Activated CD4-positive, alpha-beta memory T cell treated with anti-CD3 and anti-CD28 coated beads for 36 hours (primary cell): Measurements from ENCODE around the gene STARD4. TPM values are rescaled to one million over a fixed set of nuclear protein-coding genes. Genes with fewer than 3 reads are reported as not detected.
A peak's percentile ranks its signal among the peaks of the same experiment; 100 is the strongest.

Source experiments
- CTCF ChIA-PET: fragments of 350-600 bp; sonication (Branson Sonifier 250); formaldehyde crosslinking; loops from one replicate; lab custom pipeline; 2021; ENCODE audit warnings: antibody characterized with exemption, inconsistent platforms; lab: Charles Lee
- POLR2A ChIA-PET: fragments of 350-600 bp; sonication (Branson Sonifier 250); formaldehyde crosslinking; loops from one replicate; lab custom pipeline; 2021; ENCODE audit warnings: antibody characterized with exemption; lab: Charles Lee
- DNase-seq: peaks from one replicate; pipeline ENCODE4 v3.0.0-alpha.2; 2020
- H3K27ac Mint-ChIP-seq: one replicate; pipeline ENCODE4 v1.8.0; 2021; ENCODE audit warnings: mixed read lengths
- H3K27me3 Mint-ChIP-seq: one replicate; pipeline ENCODE4 v1.8.0; 2021; ENCODE audit warnings: mixed read lengths
- H3K36me3 Mint-ChIP-seq: one replicate; pipeline ENCODE4 v1.8.0; 2021; ENCODE audit warnings: mixed read lengths
- H3K4me1 Mint-ChIP-seq: one replicate; pipeline ENCODE4 v1.8.0; 2021; ENCODE audit warnings: low read depth, mixed read lengths
- H3K4me3 Mint-ChIP-seq: one replicate; pipeline ENCODE4 v1.8.0; 2021; ENCODE audit warnings: mild to moderate bottlenecking, mixed read lengths
- H3K9me3 Mint-ChIP-seq: one replicate; pipeline ENCODE4 v1.8.0; 2021; ENCODE audit warnings: mixed read lengths
- intact Hi-C: fragments of 100-400 bp; cut with micrococcal nuclease; formaldehyde crosslinking; loops from one replicate; pipeline ENCODE4 v1.15.1; 2023
- total RNA-seq, 2 experiments: library from RNA; stranded (reverse); gene quantifications; one replicate each; pipeline ENCODE4 v1.2.3, GENCODE V29; 2021

The STARD4 gene
- total RNA-seq, 2 experiments from 2014 or later, result 49.5 to 49.9 TPM

GRCh38 chr5:111469293-111469896, 42.9 kb downstream of the STARD4 start:
- CTCF ChIA-PET, result interaction anchor here (0.5 to 0.6 kb wide), 2 partner anchors 62 to 116 kb away, joined by 3 read pairs; no protein-coding TSS in a partner anchor
- Mint-ChIP-seq H3K27ac (no peak overlapping the region), H3K9me3 (no peaks in the 10 kb centered on the region)

GRCh38 chr5:111463311-111463710, 49.0 kb downstream of the STARD4 start:
- Mint-ChIP-seq H3K27ac (no peak overlapping the region), H3K4me1 (peaks cover 7% of the 10 kb centered on the region), H3K27me3 (no peaks in the 10 kb centered on the region), H3K4me3 (no peak overlapping the region), H3K9me3 (no peaks in the 10 kb centered on the region), H3K36me3 (peaks cover 29% of the 10 kb centered on the region)
- ChIA-PET POLR2A (no interaction called here), CTCF (no interaction called here)
- intact Hi-C loops, result no loop called here
- no peak for DNase-seq

More at GRCh38 chr5:111469293-111469896, 42.9 kb downstream of the STARD4 start:
- H3K27me3 Mint-ChIP-seq, result no peaks in the 10 kb centered on the region
- POLR2A ChIA-PET, result no interaction called here
- peaks cover 11% of the 10 kb centered on the region for H3K36me3 Mint-ChIP-seq
- intact Hi-C loops, result no loop called here
- no peaks in the 10 kb centered on the region for H3K4me1 Mint-ChIP-seq
- H3K4me3 Mint-ChIP-seq, result no peak overlapping the region
- no peak for DNase-seq

GRCh38 chr5:111461934-111462333, 50.4 kb downstream of the STARD4 start:
- POLR2A ChIA-PET, result no interaction called here
- CTCF ChIA-PET, result interaction anchor here (1.0 to 1.1 kb wide), 2 partner anchors 24 to 73 kb away, joined by 3 read pairs; no protein-coding TSS in a partner anchor
- peaks cover 7% of the 10 kb centered on the region for H3K4me1 Mint-ChIP-seq
- no peaks in the 10 kb centered on the region for H3K9me3 Mint-ChIP-seq
- no peak overlapping the region for H3K4me3 Mint-ChIP-seq
- DNase-seq, result no peak
- no peaks in the 10 kb centered on the region for H3K27me3 Mint-ChIP-seq
- peaks cover 28% of the 10 kb centered on the region for H3K36me3 Mint-ChIP-seq
- no peak overlapping the region for H3K27ac Mint-ChIP-seq
- intact Hi-C loops, result no loop called here

GRCh38 chr5:111461255-111461671, 51.1 kb downstream of the STARD4 start:
- CTCF ChIA-PET, result interaction anchor here (1.0 to 1.1 kb wide), 2 partner anchors 23 to 72 kb away, joined by 3 read pairs; no protein-coding TSS in a partner anchor
- Mint-ChIP-seq H3K36me3 (peaks cover 28% of the 10 kb centered on the region), H3K4me3 (no peak overlapping the region), H3K27ac (peak overlapping the region; percentile 25), H3K4me1 (peaks cover 7% of the 10 kb centered on the region), H3K9me3 (no peaks in the 10 kb centered on the region), H3K27me3 (no peaks in the 10 kb centered on the region)
- no peak for DNase-seq
- POLR2A ChIA-PET, result no interaction called here
- intact Hi-C loops, result no loop called here

- Mint-ChIP-seq H3K4me3 (no peak overlapping the region), H3K4me1 (no peaks in the 10 kb centered on the region), H3K36me3 (peaks cover 22% of the 10 kb centered on the region), H3K9me3 (no peaks in the 10 kb centered on the region), H3K27ac (no peak overlapping the region), H3K27me3 (no peaks in the 10 kb centered on the region)
- POLR2A ChIA-PET, result interaction anchor here (0.6 kb wide), 1 partner anchor 254 kb away, joined by 3 read pairs; no protein-coding TSS in a partner anchor
- intact Hi-C loops, result no loop called here
- CTCF ChIA-PET, result no interaction called here
- no peak for DNase-seq
These were observed 57.6 kb downstream of the STARD4 start for GRCh38 chr5:111454776-111455175.

DNA sequence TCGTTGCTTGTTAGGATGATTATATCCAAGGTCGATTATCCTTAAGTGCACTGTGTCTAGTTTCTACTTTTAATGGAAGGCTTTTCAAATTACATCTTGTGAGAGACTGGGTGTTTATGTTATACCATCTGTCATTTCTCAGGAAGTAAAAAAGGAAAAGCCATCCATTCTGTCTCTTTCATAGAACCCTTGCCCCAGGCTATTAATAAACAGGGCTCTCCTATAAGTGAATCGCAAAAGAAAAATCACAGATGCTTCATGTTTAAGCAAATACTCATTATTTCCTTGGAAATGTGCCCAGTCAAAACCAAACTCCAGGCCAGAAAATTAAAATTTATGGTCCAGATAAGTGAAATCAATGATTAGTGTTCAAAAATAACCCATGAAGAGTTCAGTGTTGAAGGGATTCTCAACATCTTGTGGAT, 58.1 kb downstream of the STARD4 start:
- ChIA-PET CTCF (no interaction called here), POLR2A (no interaction called here)
- Mint-ChIP-seq H3K4me1 (no peaks in the 10 kb centered on the region), H3K9me3 (no peaks in the 10 kb centered on the region), H3K27me3 (no peaks in the 10 kb centered on the region), H3K27ac (no peak overlapping the region), H3K4me3 (no peak overlapping the region), H3K36me3 (peaks cover 24% of the 10 kb centered on the region)
- DNase-seq, result no peak
- intact Hi-C loops, result no loop called here

DNA sequence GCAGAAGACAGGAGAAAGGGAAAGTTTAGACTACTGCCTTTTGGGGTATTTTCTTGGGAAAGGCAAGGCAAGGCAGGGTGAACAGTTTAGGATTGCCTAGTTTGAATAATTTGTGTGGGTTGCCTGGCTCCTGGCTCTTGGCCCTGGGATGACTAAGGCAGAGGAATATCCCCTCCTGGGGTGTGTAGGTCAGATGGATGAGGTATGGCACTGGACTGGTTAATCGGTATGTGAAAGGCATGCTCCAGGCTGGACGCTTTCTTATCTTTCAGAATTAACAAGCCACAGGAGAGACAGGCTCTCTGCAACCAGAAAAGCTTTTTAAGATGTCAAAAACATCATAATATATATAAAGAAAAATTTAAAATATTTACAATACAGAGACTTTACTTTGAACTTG, 58.6 kb downstream of the STARD4 start:
- H3K9me3 Mint-ChIP-seq, result no peaks in the 10 kb centered on the region
- ChIA-PET CTCF (no interaction called here), POLR2A (no interaction called here)
- H3K27me3 Mint-ChIP-seq, result no peaks in the 10 kb centered on the region
- no peak overlapping the region for H3K27ac Mint-ChIP-seq
- no peak overlapping the region for H3K4me3 Mint-ChIP-seq
- no peaks in the 10 kb centered on the region for H3K4me1 Mint-ChIP-seq
- intact Hi-C loops, result no loop called here
- peaks cover 21% of the 10 kb centered on the region for H3K36me3 Mint-ChIP-seq
- DNase-seq, result no peak

GRCh38 chr5:111453295-111453694, 59.0 kb downstream of the STARD4 start:
- Mint-ChIP-seq H3K4me3 (no peak overlapping the region), H3K36me3 (peaks cover 21% of the 10 kb centered on the region), H3K9me3 (no peaks in the 10 kb centered on the region), H3K4me1 (no peaks in the 10 kb centered on the region), H3K27me3 (no peaks in the 10 kb centered on the region), H3K27ac (no peak overlapping the region)
- DNase-seq, result no peak
- intact Hi-C loops, result no loop called here
- CTCF ChIA-PET, result no interaction called here
- POLR2A ChIA-PET, result no interaction called here

DNA sequence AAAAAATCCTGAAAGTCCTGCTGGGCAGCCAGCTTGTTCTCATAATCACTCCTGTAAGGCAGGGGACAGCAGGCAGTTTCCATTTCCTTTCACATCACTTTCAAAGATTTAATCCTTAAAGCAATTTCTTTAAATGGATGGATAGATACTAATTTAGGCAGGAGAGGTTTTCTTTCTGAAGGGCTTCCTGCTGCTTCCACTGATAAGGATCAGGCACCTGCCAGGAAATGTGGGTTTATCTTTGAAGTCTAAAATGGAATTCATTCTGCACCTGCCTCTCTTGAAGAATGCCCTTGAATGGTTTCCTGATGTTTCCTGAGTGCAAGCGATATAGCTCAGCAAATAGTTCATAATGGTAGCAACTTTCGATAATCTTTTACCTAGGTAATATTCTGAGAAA, 64.5 kb downstream of the STARD4 start:
- intact Hi-C loops, result no loop called here
- Mint-ChIP-seq H3K36me3 (peaks cover 27% of the 10 kb centered on the region), H3K9me3 (no peaks in the 10 kb centered on the region), H3K4me3 (no peak overlapping the region), H3K4me1 (peaks cover 14% of the 10 kb centered on the region), H3K27ac (no peak overlapping the region), H3K27me3 (no peaks in the 10 kb centered on the region)
- ChIA-PET CTCF (interaction anchor here (0.7 kb wide), 1 partner anchor 84 kb away, joined by 3 read pairs; no protein-coding TSS in a partner anchor), POLR2A (interaction anchor here (0.7 kb wide), 1 partner anchor 585 kb away, joined by 3 read pairs; no protein-coding TSS in a partner anchor)
- DNase-seq, result no peak

GRCh38 chr5:111447099-111447498, 65.2 kb downstream of the STARD4 start:
- DNase-seq, result no peak
- no peaks in the 10 kb centered on the region for H3K27me3 Mint-ChIP-seq
- no peak overlapping the region for H3K4me3 Mint-ChIP-seq
- ChIA-PET CTCF (no interaction called here), POLR2A (no interaction called here)
- no peaks in the 10 kb centered on the region for H3K9me3 Mint-ChIP-seq
- H3K4me1 Mint-ChIP-seq, result peaks cover 14% of the 10 kb centered on the region
- peaks cover 26% of the 10 kb centered on the region for H3K36me3 Mint-ChIP-seq
- H3K27ac Mint-ChIP-seq, result no peak overlapping the region
- intact Hi-C loops, result no loop called here

Other genes starting within 250 kb of the STARD4 start
- gene NREP, start 244.7 kb upstream of the STARD4 start, total RNA-seq, result 1 to 10 TPM; 3.0 to 3.8 TPM